COLO829 (cell line): Measurements from ENCODE around the gene EME1.
"Not testable (repeated sequence)": the region's sequence is repeated elsewhere in the genome, so short reads cannot be mapped to it uniquely, and the experiment has no call there.

ENCODE experiments used
- DNase-seq: peaks from one replicate; pipeline ENCODE4 v3.0.0; 2012; ENCODE audit warnings: low spot score

EME1 gene

DNA sequence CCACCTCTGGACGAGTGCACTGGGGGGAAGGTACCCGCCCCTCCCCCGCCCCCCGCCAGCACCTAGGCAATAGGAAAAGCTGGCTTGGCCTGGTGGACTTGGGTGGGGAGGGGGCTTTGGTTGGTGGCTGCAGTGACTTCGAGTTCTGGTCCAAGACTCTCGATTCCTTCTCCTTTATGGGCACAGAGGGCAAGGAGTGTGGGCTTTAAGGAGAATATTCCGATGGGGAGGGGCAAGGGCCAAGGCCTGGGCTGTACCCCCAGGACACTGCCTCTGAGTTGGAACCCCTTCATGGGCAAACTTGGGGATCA, 53.4 kb downstream of the EME1 start:
- DNase-seq, result no peak

DNA sequence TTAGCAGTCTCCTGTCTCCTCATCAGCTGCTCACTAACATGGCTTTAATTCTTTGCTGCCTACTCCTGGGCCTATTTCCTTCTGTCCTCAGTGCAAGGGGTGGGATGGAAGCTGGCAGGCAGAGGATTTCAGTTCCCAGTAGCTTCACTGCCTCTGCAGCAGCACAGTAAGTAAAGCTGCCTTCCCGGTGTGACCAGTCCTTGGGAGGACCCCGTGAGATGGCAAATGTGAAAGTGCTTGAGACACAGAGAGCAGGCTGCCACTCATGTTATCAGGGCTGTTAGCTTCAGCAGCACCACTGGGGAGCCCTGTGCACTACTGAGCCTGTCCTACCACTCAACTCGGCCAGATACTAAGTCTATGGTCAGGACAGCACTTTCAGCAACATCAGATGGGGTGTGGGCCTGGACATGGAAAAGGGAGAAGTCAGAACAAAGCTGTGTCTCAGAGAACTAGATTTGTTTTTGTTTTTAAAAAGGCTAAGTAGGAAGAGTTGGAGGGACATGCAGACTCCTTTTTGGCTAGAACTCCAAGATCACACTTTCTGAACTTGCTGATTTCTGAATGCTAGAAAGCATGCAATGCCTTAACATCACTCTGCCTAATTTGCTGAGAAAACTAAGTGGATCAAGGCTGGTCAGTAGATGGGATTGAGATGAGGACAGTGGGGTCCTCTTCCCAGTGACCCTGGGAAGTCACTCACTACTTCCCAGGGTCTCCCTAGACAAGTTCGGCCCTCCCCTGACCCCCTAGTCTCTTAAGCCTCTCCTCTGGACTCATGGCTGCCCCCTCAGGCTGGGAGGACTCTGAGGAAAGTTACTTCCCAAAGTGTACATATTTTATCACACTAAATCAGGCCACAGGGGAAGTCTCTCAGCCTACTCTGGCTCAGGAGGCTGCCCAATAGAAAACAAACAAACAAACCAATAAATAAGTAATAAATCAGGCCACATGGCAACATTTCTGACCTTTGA, 54.1 kb downstream of the EME1 start:
- no peak for DNase-seq

DNA sequence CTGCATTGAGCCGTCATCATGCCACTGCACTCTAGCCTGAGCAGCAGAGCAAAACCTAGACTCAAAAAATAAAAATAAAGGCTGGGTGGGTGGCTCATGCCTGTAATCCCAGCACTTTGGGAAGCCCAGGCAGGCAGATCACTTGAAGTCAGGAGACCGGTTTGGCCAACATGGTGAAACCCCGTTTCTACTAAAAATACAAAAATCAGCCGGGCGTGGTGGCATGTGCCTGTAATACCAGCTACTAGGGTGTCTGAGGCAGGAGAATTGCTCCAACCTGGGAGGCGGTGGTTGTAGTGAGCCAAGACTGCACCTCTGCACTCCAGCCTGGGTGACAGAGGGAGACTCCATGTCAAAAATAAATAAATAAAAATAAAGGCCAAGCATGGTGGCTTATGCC, 55.1 kb downstream of the EME1 start:
- DNase-seq, result not testable (repeated sequence)

DNA sequence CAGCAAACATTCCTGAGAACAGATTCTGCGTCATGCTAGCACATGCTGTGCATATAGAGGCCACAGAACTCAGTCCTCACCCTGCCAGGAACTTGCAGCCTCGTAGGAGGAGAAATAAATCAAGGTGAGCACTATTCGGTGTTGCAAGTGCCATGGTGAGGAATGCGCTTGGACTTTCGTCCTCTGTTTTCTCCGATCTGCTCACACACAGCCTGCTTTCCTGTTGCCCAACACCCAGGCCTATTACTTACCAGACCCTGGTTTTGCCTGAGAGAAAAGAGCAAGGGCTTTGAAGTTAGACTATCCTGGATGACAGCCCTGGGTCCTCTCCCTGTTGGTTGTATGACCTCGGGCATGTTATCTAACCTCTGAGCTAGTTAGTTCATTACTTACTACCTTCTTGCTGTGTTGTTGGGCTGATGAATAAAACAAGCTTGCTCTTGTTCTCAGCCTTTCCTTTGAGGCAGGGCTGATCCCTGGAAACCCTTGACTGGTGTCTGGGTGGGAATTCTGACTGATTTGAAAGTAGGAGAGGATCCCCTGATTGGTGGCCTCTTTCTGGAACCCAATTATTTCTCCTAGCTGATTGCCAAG, 55.9 kb downstream of the EME1 start:
- no peak for DNase-seq

DNA sequence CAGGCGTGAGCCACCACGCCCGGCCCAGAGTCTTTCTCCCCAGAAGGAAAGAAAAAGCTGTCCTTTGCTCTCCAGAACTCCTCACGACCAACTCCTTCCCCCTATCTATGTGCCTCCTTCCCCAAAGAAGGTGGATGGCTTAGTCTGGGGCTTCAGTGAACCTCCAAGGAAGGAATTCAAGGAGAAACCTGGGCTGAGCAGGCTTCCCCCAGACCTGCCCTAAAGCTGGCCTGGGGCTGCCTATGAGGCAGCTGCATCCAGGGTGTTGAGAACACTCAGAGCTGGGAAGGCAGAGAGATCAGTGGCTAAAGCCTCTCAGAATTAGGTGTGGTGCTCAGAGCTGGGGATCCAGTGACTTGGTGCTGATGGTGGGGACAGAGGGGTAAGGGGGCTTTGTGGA, 56.8 kb downstream of the EME1 start:
- DNase-seq, result no peak
